ENCODE data around the gene PCGF6.

DNA sequence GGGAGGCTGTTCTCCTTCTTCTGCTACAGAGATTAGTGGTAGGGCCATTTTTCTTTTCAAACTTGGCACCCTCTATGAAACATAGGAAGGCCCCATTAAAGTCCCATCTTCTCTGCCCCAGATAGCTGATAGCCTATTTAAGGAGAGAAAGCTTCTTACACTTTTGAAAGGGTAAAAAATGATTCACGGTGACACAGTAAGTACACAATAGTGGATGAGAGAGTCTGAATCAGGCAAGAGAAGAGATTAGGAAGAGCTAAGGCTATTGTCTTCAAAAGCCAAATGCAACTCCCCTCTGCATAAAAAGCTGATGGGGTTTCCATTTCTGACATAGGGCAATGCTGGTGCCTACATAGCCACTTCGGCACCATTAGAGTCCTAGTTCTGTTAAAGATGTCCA, 70.4 kb downstream of the PCGF6 start:
- TF ChIP-seq EP300 (IDR thresholded peaks at IDR 0.05; ENCODE audit: borderline replicate concordance) = no peak
- no peak for TF ChIP-seq ZBTB7A (IDR thresholded peaks at IDR 0.05; ENCODE audit: low read depth)
- no peak for TF ChIP-seq TEAD4 (IDR thresholded peaks at IDR 0.05)
- no peak for TF ChIP-seq TCF12 (IDR thresholded peaks at IDR 0.05; ENCODE audit: low read depth)
- TF ChIP-seq RAD21 (IDR thresholded peaks at IDR 0.05; ENCODE audit: low read depth) = no peak
- no peak for TF ChIP-seq CREB1 (IDR thresholded peaks at IDR 0.05; ENCODE audit: low read depth)
- TF ChIP-seq CEBPB (IDR thresholded peaks at IDR 0.05) = no peak
- TF ChIP-seq, protein P1, sequence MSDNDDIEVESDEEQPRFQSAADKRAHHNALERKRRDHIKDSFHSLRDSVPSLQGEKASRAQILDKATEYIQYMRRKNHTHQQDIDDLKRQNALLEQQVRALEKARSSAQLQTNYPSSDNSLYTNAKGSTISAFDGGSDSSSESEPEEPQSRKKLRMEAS (IDR thresholded peaks at IDR 0.05) = no peak

Data from Ishikawa (cell line).